Measurements from ENCODE around the gene GSKIP. TPM values are rescaled to one million over a fixed set of nuclear protein-coding genes. Genes with fewer than 3 reads are reported as not detected.

The GSKIP gene
- total RNA-seq, 4 donors from 2014 or later: 9.9 to 23.2 (median 13.3) TPM

GRCh38 chr14:96410119-96410518 lies 46.8 kb downstream of the GSKIP start:
- H3K4me3 ChIP-seq: no peak overlapping the region
- H3K36me3 ChIP-seq: no peaks in the 10 kb centered on the region
- DNase-seq (ENCODE audit: low spot score in 2 of 2): no peak
- no peaks in the 10 kb centered on the region for H3K4me1 ChIP-seq
- no peaks in the 10 kb centered on the region for H3K27me3 ChIP-seq
- 65 to 72% methylated on average over 4 of the region's 4 CpGs for WGBS, 2 donors
- TF ChIP-seq CTCF (IDR thresholded peaks at IDR 0.05) (no peak), POLR2A (IDR thresholded peaks at IDR 0.05) (no peak), EP300 (IDR thresholded peaks at IDR 0.05) (no peak)
- no peaks in the 10 kb centered on the region for H3K9me3 ChIP-seq
- H3K27ac ChIP-seq: no peak overlapping the region

- Histone ChIP-seq H3K27ac (no peak overlapping the region), H3K27me3 (no peaks in the 10 kb centered on the region), H3K9me3 (no peaks in the 10 kb centered on the region), H3K36me3 (no peaks in the 10 kb centered on the region), H3K4me3 (no peak overlapping the region), H3K4me1 (no peaks in the 10 kb centered on the region)
- no peak for TF ChIP-seq POLR2A (IDR thresholded peaks at IDR 0.05)
- no peak for TF ChIP-seq EP300 (IDR thresholded peaks at IDR 0.05)
- TF ChIP-seq CTCF (IDR thresholded peaks at IDR 0.05): no peak
- WGBS, 2 donors: 75 to 86% methylated on average over 5 of the region's 5 CpGs
- no peak for DNase-seq (ENCODE audit: low spot score in 2 of 2)
Measured at GRCh38 chr14:96413526-96413925, 50.2 kb downstream of the GSKIP start.

GRCh38 chr14:96415559-96415958 lies 52.2 kb downstream of the GSKIP start:
- H3K36me3 ChIP-seq: no peaks in the 10 kb centered on the region
- WGBS, 2 donors: 92 to 94% methylated on average over 2 of the region's 2 CpGs
- H3K9me3 ChIP-seq: no peaks in the 10 kb centered on the region
- TF ChIP-seq CTCF (IDR thresholded peaks at IDR 0.05) (no peak), POLR2A (IDR thresholded peaks at IDR 0.05) (no peak), EP300 (IDR thresholded peaks at IDR 0.05) (no peak)
- no peaks in the 10 kb centered on the region for H3K4me1 ChIP-seq
- no peaks in the 10 kb centered on the region for H3K27me3 ChIP-seq
- DNase-seq (ENCODE audit: low spot score in 2 of 2): no peak
- no peak overlapping the region for H3K4me3 ChIP-seq
- no peak overlapping the region for H3K27ac ChIP-seq

- H3K4me1 ChIP-seq: no peaks in the 10 kb centered on the region
- H3K36me3 ChIP-seq: no peaks in the 10 kb centered on the region
- H3K9me3 ChIP-seq: no peaks in the 10 kb centered on the region
- WGBS, 2 donors: 43 to 53% methylated on average over 1 of the region's 1 CpG
- H3K27me3 ChIP-seq: no peaks in the 10 kb centered on the region
- H3K27ac ChIP-seq: no peak overlapping the region
- no peak for DNase-seq (ENCODE audit: low spot score in 2 of 2)
- TF ChIP-seq POLR2A (IDR thresholded peaks at IDR 0.05): no peak
- TF ChIP-seq CTCF (IDR thresholded peaks at IDR 0.05): no peak
- no peak overlapping the region for H3K4me3 ChIP-seq
Measured at GRCh38 chr14:96416292-96416691, 53.0 kb downstream of the GSKIP start.

GRCh38 chr14:96417254-96417653 lies 53.9 kb downstream of the GSKIP start:
- H3K4me1 ChIP-seq: no peaks in the 10 kb centered on the region
- H3K9me3 ChIP-seq: no peaks in the 10 kb centered on the region
- TF ChIP-seq POLR2A (IDR thresholded peaks at IDR 0.05): no peak
- no peak for TF ChIP-seq CTCF (IDR thresholded peaks at IDR 0.05)
- TF ChIP-seq EP300 (IDR thresholded peaks at IDR 0.05): no peak
- H3K27ac ChIP-seq: no peak overlapping the region
- 84 to 90% methylated on average over 2 of the region's 2 CpGs for WGBS, 2 donors
- H3K27me3 ChIP-seq: no peaks in the 10 kb centered on the region
- DNase-seq (ENCODE audit: low spot score in 2 of 2): no peak
- H3K4me3 ChIP-seq: no peak overlapping the region
- H3K36me3 ChIP-seq: no peaks in the 10 kb centered on the region
